Right lobe of liver (tissue), 6 donors: ENCODE data around the gene GAS6. TPM values are rescaled to one million over a fixed set of nuclear protein-coding genes. Genes with fewer than 3 reads are reported as not detected.

ENCODE experiments used
- ATAC-seq, 4 donors: fragments of 200-7000 bp; cut with Tn5 transposase; one replicate each; pipeline ENCODE4 v1.9.1; 2020; ENCODE audit warnings: mild to moderate bottlenecking in 4 of 4, moderate library complexity in 4 of 4
- DNase-seq, 3 donors: peaks; one replicate each; pipeline ENCODE4 v3.0.0-alpha.2; 2020
- H3K27ac ChIP-seq, 3 donors: fragments of 200-600 bp; one replicate each; pipeline ENCODE4 v1.8.0; 2022
- H3K27me3 ChIP-seq, 2 donors: fragments of 200-600 bp; one replicate each; pipeline ENCODE4 v1.8.0; 2022
- H3K36me3 ChIP-seq, 4 donors: fragments of 200-600 bp; sonication (generic) in 1 of 4; one replicate each; pipeline versions ENCODE4 v1.5.1 to v1.8.0; 2017 to 2022; ENCODE audit warnings: control low read depth in 1 of 4
- H3K4me1 ChIP-seq, 4 donors: fragments of 200-600 bp; sonication (generic) in 1 of 4; one replicate each; pipeline versions ENCODE4 v1.5.1 to v1.8.0; 2017 to 2022; ENCODE audit warnings: control low read depth in 1 of 4
- H3K4me3 ChIP-seq, 3 donors: fragments of 200-600 bp; one replicate each; pipeline ENCODE4 v1.8.0; 2022
- H3K9me3 ChIP-seq, 4 donors: fragments of 200-600 bp; sonication (generic) in 1 of 4; one replicate each; pipeline versions ENCODE4 v1.5.1 to v1.8.0; 2017 to 2022; ENCODE audit warnings: control low read depth in 1 of 4
- CTCF ChIP-seq, 4 donors: fragments of 200-600 bp in 3 of 4; fragments of 450-650 bp in 1 of 4; IDR thresholded peaks; one replicate each; pipeline versions ENCODE4 v1.5.1 to v1.8.0; 2016 to 2022; ENCODE audit warnings: antibody characterized with exemption in 4 of 4, mild to moderate bottlenecking in 2 of 4
- POLR2A ChIP-seq: fragments of 450-650 bp; IDR thresholded peaks from one replicate; pipeline ENCODE4 v1.6.1; 2017; ENCODE audit warnings: antibody characterized with exemption, mild to moderate bottlenecking
- WGBS: methylation state at CpG from one replicate; pipeline ENCODE4 v1.1.6; 2018; ENCODE audit warnings: low coverage, low lambda C conversion rate; ENCODE audit not compliant: insufficient coverage; ENCODE audit errors: missing lambda C conversion rate; 5-methylcytosine and 5-hydroxymethylcytosine counted together
- intact Hi-C, 2 donors: fragments of 100-400 bp; cut with DNase I; formaldehyde crosslinking; loops; one replicate each; pipeline versions ENCODE4 v1.11.2 to v1.14.1; 2022
- total RNA-seq, 6 experiments: library from RNA; depleted of rRNA in 2 of 6; stranded (reverse); fragments of >200 nt in 2 of 6; fragmentation: NEBNext Ultra II Directional in 3 of 6; extraction: Animal tissue kit (Norgen Biotek cat#: 25700) in 3 of 6; gene quantifications; one replicate each; pipeline versions ENCODE4 v1.1.0 to v1.2.4, GENCODE V29; 2016 to 2023
- donor health status: DM: no; HTN: yes; CAD: no.
- donor health status: DM: no; HTN: no; CAD: no.
- donor health status: DM: no; HTN: no; CAD: no.
- donor health status: DM: no; HTN: yes; CAD: no.
- donor health status: DM: no; HTN: yes; CAD: no.

The GAS6 gene
- total RNA-seq, 6 experiments from 2014 or later: 11.9 to 48.5 (median 27.2) TPM

- H3K27me3 ChIP-seq: no peaks in the 10 kb centered on the region
- no peaks in the 10 kb centered on the region for H3K36me3 ChIP-seq
- no peaks in the 10 kb centered on the region for H3K9me3 ChIP-seq
- no peak for TF ChIP-seq POLR2A
- no peak for TF ChIP-seq CTCF (IDR thresholded peaks at IDR 0.05)
- intact Hi-C loops: no loop called here
- ATAC-seq (no peak), DNase-seq (no peak)
- H3K4me3 ChIP-seq: no peak overlapping the region
- no peak overlapping the region for H3K27ac ChIP-seq
- WGBS: 85% methylated on average over 5 of the region's 8 CpGs
- peaks cover 2 to 32% (median 11%) of the 10 kb centered on the region in 4 donors for H3K4me1 ChIP-seq
Measured at GRCh38 chr13:113849981-113850721, 13.7 kb downstream of the GAS6 start.

GRCh38 chr13:113849546-113849945 is 14.3 kb downstream of the GAS6 start:
- Histone ChIP-seq H3K36me3 (no peaks in the 10 kb centered on the region), H3K9me3 (no peaks in the 10 kb centered on the region), H3K27ac (no peak overlapping the region), H3K4me1 (peaks cover 2 to 38% (median 14%) of the 10 kb centered on the region in 4 donors), H3K4me3 (no peak overlapping the region), H3K27me3 (no peaks in the 10 kb centered on the region)
- DNase-seq (no peak), ATAC-seq (no peak)
- no peak for TF ChIP-seq POLR2A
- intact Hi-C loops: no loop called here
- WGBS: 90% methylated on average over 3 of the region's 3 CpGs

- H3K27ac ChIP-seq: no peak overlapping the region
- no peaks in the 10 kb centered on the region for H3K36me3 ChIP-seq
- 66% methylated on average over 4 of the region's 18 CpGs for WGBS
- no peaks in the 10 kb centered on the region for H3K9me3 ChIP-seq
- no peak overlapping the region for H3K4me3 ChIP-seq
- no peaks in the 10 kb centered on the region for H3K27me3 ChIP-seq
- DNase-seq: peak in 1 of 3 donors; percentile 35
- ATAC-seq: no peak
- TF ChIP-seq CTCF (IDR thresholded peaks at IDR 0.05) (no peak), POLR2A (no peak)
- intact Hi-C loops: no loop called here
- peaks cover 1 to 35% (median 12%) of the 10 kb centered on the region in 4 donors for H3K4me1 ChIP-seq
Measured at GRCh38 chr13:113848431-113849260, 15.2 kb downstream of the GAS6 start.

- intact Hi-C loops: no loop called here
- 84% methylated on average over 6 of the region's 8 CpGs for WGBS
- ATAC-seq (no peak), DNase-seq (peak in 1 of 3 donors; percentile 40)
- Histone ChIP-seq H3K9me3 (no peaks in the 10 kb centered on the region), H3K4me1 (peaks cover 0 to 28% (median 11%) of the 10 kb centered on the region in 4 donors), H3K4me3 (no peak overlapping the region), H3K36me3 (no peaks in the 10 kb centered on the region), H3K27me3 (no peaks in the 10 kb centered on the region), H3K27ac (no peak overlapping the region)
- TF ChIP-seq CTCF (IDR thresholded peaks at IDR 0.05) (no peak), POLR2A (no peak)
Measured at GRCh38 chr13:113848020-113848419, 15.9 kb downstream of the GAS6 start.
